AG04449 (cell line): ENCODE data around the gene SULF2.
A peak's percentile ranks its signal among the peaks of the same experiment; 100 is the strongest.

Experiments
- CTCF ChIA-PET: fragments of 350-600 bp; formaldehyde crosslinking; extraction: SDS; loops from one replicate; lab custom pipeline; 2021; ENCODE audit warnings: antibody characterized with exemption; lab: Yijun Ruan, JAX
- POLR2A ChIA-PET: fragments of 400-600, 350-600 bp; formaldehyde crosslinking; extraction: SDS; loops from one replicate; lab custom pipeline; 2020; ENCODE audit warnings: antibody characterized with exemption, inconsistent platforms; lab: Yijun Ruan, JAX
- DNase-seq: peaks from one replicate; pipeline ENCODE4 v3.0.0-alpha.2; 2010; ENCODE audit warnings: low read depth, low spot score
- H3K4me3 ChIP-seq: 2 replicates; pipeline ENCODE4 v1.5.1; 2011; ENCODE audit warnings: low read depth, mild to moderate bottlenecking, control low read depth, low read length
- CTCF ChIP-seq: IDR thresholded peaks from one replicate; pipeline ENCODE4 v1.5.1; 2011; ENCODE audit warnings: mild to moderate bottlenecking, moderate library complexity, low read length, control low read depth, inconsistent platforms; ENCODE audit not compliant: insufficient read depth; ENCODE audit errors: missing control alignments

SULF2 gene

DNA sequence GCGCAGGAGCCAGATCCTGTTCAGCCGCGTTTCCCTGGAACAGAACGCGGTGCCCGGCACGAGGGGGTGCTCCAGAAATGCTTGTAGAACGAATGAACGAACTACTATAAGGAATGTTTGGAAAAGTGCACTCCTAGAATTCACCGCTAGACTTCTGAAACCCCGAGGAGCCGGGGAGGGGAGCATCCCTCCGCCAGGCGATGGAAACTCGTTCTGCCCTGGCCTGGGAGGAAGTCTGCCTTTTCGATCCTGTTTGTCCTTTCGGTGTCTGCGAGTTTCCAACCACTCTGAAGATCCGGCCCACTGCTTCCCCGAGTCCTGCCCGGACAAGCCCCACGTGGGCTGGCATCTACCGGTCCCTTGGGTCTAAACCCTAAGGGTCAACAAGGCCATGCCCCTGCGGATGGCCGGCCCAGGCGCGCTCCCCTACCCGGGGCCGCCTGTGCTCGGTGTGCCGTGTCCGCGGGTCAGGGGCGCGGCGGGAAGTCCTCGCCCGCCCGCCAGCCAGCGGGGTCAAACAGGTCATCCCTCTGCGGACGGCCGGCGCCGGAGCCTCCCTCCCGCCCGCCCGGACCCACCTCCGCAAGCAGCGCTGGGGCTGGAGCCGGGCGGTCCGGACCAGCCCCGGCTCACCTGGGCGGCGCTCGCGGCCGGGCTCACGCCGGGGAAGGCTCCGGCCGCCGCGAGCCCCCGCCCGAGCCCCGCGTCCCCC is 526 bp downstream of the SULF2 start:
- CTCF ChIA-PET, result interaction anchor here (0.9 to 2.8 kb wide), 4 partner anchors 12 to 836 kb away, joined by 3 to 20 read pairs (median 6); no protein-coding TSS in a partner anchor
- peak; percentile 13 for TF ChIP-seq CTCF
- POLR2A ChIA-PET, result no interaction called here
- DNase-seq, result no peak
- H3K4me3 ChIP-seq, result peak overlapping the region; percentile 66

- H3K4me3 ChIP-seq, result peak overlapping the region; percentile 66
- no peak for DNase-seq
- ChIA-PET CTCF (interaction anchor here (0.9 to 2.8 kb wide), 6 partner anchors 11 to 837 kb away, joined by 3 to 20 read pairs (median 4); no protein-coding TSS in a partner anchor), POLR2A (no interaction called here)
- TF ChIP-seq CTCF, result no peak
Measured at GRCh38 chr20:47783828-47784598, 1.3 kb downstream of the SULF2 start.

- ChIA-PET CTCF (interaction anchor here (0.8 to 2.8 kb wide), 6 partner anchors 37 to 838 kb away, joined by 3 to 20 read pairs (median 4); no protein-coding TSS in a partner anchor), POLR2A (no interaction called here)
- no peak for TF ChIP-seq CTCF
- H3K4me3 ChIP-seq, result no peak overlapping the region
- DNase-seq, result no peak
Measured at GRCh38 chr20:47782920-47783552, 2.2 kb downstream of the SULF2 start.

- ChIA-PET CTCF (interaction anchor here (1.0 to 2.8 kb wide), 3 partner anchors 57 to 839 kb away, joined by 4 to 20 read pairs (median 4); no protein-coding TSS in a partner anchor), POLR2A (interaction anchor here (0.6 kb wide), 1 partner anchor 164 kb away, joined by 4 read pairs; no protein-coding TSS in a partner anchor)
- no peak overlapping the region for H3K4me3 ChIP-seq
- TF ChIP-seq CTCF, result no peak
- no peak for DNase-seq
Measured at GRCh38 chr20:47782076-47782475, 3.2 kb downstream of the SULF2 start.

DNA sequence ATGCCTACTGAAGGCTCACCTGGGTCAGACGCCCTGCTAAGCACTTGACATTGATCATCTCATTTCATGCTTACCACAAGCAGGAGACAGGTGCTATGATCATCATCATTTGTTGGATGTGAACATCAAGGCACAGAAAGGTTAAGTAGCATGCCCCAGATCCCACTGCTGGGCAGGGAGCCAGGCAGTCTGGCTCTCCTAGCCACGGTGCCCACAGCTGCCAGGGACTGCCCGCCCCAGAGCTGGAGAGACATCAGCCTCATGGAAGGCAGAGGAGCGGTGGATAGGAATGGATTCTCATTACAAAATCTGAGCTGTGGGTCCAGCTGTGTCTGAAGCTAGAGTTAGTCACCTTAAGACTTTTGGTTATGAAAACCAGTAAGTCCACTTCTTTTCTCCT is 3.6 kb downstream of the SULF2 start:
- no peak overlapping the region for H3K4me3 ChIP-seq
- ChIA-PET POLR2A (interaction anchor here (0.6 kb wide), 1 partner anchor 165 kb away, joined by 4 read pairs; no protein-coding TSS in a partner anchor), CTCF (interaction anchor here (1.0 to 2.8 kb wide), 3 partner anchors 57 to 839 kb away, joined by 4 to 20 read pairs (median 4); no protein-coding TSS in a partner anchor)
- DNase-seq, result no peak
- TF ChIP-seq CTCF, result no peak
